GM12878 (cell line): Measurements from ENCODE around the gene MPP1. TPM values are rescaled to one million over a fixed set of nuclear protein-coding genes. Genes with fewer than 3 reads are reported as not detected.

ENCODE experiments used
- ATAC-seq: fragments of 200-7000 bp; cut with Tn5 transposase; 3 replicates; pipeline ENCODE4 v1.9.1; 2020; ENCODE audit warnings: mild to moderate bottlenecking, moderate library complexity
- BruUV-seq: library from RNA; stranded (reverse); fragments of 400-500 nt; replicated peaks from 2 replicates; lab custom pipeline; 2021; lab: Mats Ljungman, UMichigan
- CTCF ChIA-PET: fragments of 300-600 bp; sonication (Branson Sonifier 250); formaldehyde crosslinking; extraction: SDS; loops from one replicate; lab custom pipeline; 2021; ENCODE audit warnings: inconsistent platforms; lab: Yijun Ruan, JAX
- POLR2A ChIA-PET: fragments of 350-600 bp; formaldehyde crosslinking; extraction: SDS; loops from one replicate; lab custom pipeline; 2021; ENCODE audit warnings: inconsistent platforms; lab: Charles Lee
- RAD21 ChIA-PET: fragments of 300-600 bp; sonication (Branson Sonifier 250); formaldehyde crosslinking; loops from one replicate; lab custom pipeline; 2023; ENCODE audit warnings: antibody characterized with exemption; ENCODE audit not compliant: unreplicated experiment; lab: Charles Lee
- SMC1A ChIA-PET: fragments of 300-600 bp; sonication (Branson Sonifier 250); formaldehyde crosslinking; loops from one replicate; lab custom pipeline; 2023; ENCODE audit not compliant: unreplicated experiment, uncharacterized antibody; lab: Charles Lee
- DNase-seq: peaks from one replicate; pipeline ENCODE4 v3.0.0-alpha.2; 2011; ENCODE audit warnings: low read depth, low spot score
- FAIRE-seq: peaks from 3 replicates; lab custom pipeline; 2011; peaks lifted over from hg19 to GRCh38; lab: Jason Lieb, UNC
- H2AFZ ChIP-seq: 2 replicates; pipeline ENCODE4 v1.6.0; 2011; ENCODE audit warnings: low read depth, low read length, control low read depth; ENCODE audit not compliant: control insufficient read depth
- H3K27ac ChIP-seq: 2 replicates; pipeline ENCODE4 v1.5.1; 2011; ENCODE audit warnings: control low read depth; ENCODE audit not compliant: control insufficient read depth, insufficient read depth
- H3K27me3 ChIP-seq, 2 experiments: replicated peaks in 1 of 2; 2 replicates each; pipeline versions ENCODE4 v1.6.0 to v1.6.1; 2011; ENCODE audit warnings: low read length in 1 of 2; ENCODE audit not compliant: control insufficient read depth in 2 of 2, insufficient read depth in 2 of 2
- H3K36me3 ChIP-seq, 2 experiments: 2 replicates each; pipeline ENCODE4 v1.5.1; 2011; ENCODE audit warnings: low read length in 1 of 2; ENCODE audit not compliant: control insufficient read depth in 2 of 2, insufficient read depth in 2 of 2
- H3K4me1 ChIP-seq: 2 replicates; pipeline ENCODE4 v1.6.1; 2011; ENCODE audit warnings: mild to moderate bottlenecking, low read length, moderate library complexity, mixed read lengths; ENCODE audit not compliant: control insufficient read depth, insufficient read depth
- H3K4me2 ChIP-seq: 2 replicates; pipeline ENCODE4 v1.6.0; 2011; ENCODE audit warnings: control low read depth; ENCODE audit not compliant: control insufficient read depth, insufficient read depth
- H3K4me3 ChIP-seq: fragments of 200-600 bp; sonication (generic); 2 replicates; pipeline ENCODE4 v1.5.1; 2016
- H3K79me2 ChIP-seq: 2 replicates; pipeline ENCODE4 v1.6.0; 2011; ENCODE audit warnings: low read length; ENCODE audit not compliant: control insufficient read depth, insufficient read depth
- H3K9ac ChIP-seq: 2 replicates; pipeline ENCODE4 v1.8.0; 2011; ENCODE audit warnings: low read length, control low read depth, mixed read lengths; ENCODE audit not compliant: control insufficient read depth, insufficient read depth
- H3K9me3 ChIP-seq: replicated peaks from 3 replicates; pipeline ENCODE4 v1.5.1; 2011; ENCODE audit warnings: mild to moderate bottlenecking, low read length; ENCODE audit not compliant: control insufficient read depth, insufficient read depth
- H4K20me1 ChIP-seq: 2 replicates; pipeline ENCODE4 v1.6.0; 2011; ENCODE audit not compliant: control insufficient read depth, insufficient read depth
- BMI1 ChIP-seq: fragments of 450-650 bp; IDR thresholded peaks from 2 replicates; pipeline ENCODE4 v1.6.1; 2016; ENCODE audit warnings: mild to moderate bottlenecking, moderate library complexity, borderline replicate concordance
- CHD4 ChIP-seq: fragments of 200-600 bp; sonication (generic); IDR thresholded peaks from 2 replicates; pipeline ENCODE4 v1.6.1; 2016; ENCODE audit warnings: mild to moderate bottlenecking
- CTCF ChIP-seq, 3 experiments: IDR thresholded peaks in 2 of 3; conservative IDR thresholded peaks in 1 of 3; 2 replicates each; pipeline ENCODE4 v1.5.1; 2011; ENCODE audit warnings: low read depth in 3 of 3, low read length in 3 of 3, mild to moderate bottlenecking in 3 of 3, control low read depth in 2 of 3, moderate library complexity in 2 of 3, inconsistent platforms in 1 of 3, mixed read lengths in 1 of 3; ENCODE audit not compliant: control insufficient read depth in 2 of 3, insufficient read depth in 1 of 3; ENCODE audit errors: extremely low read depth in 1 of 3
- HDAC6 ChIP-seq: fragments of 200-600 bp; sonication (generic); IDR thresholded peaks from one replicate; pipeline ENCODE4 v1.8.0; 2017; ENCODE audit warnings: antibody characterized with exemption; ENCODE audit not compliant: unreplicated experiment
- MYB ChIP-seq: fragments of 150-350 bp; IDR thresholded peaks from 2 replicates; pipeline ENCODE4 v1.6.1; 2014; ENCODE audit warnings: mild to moderate bottlenecking, low read depth, low read length, borderline replicate concordance
- SREBF2 ChIP-seq: IDR thresholded peaks from 2 replicates; pipeline ENCODE4 v1.6.1; 2012; ENCODE audit warnings: mild to moderate bottlenecking, low read length
- ZNF384 ChIP-seq: IDR thresholded peaks from 2 replicates; pipeline ENCODE4 v1.6.1; 2012; ENCODE audit warnings: low read depth, mild to moderate bottlenecking, low read length, improper control_type of control experiment, borderline replicate concordance
- WGBS: methylation state at CpG from one replicate; pipeline ENCODE4 v1.1.6; 2016; ENCODE audit warnings: low lambda C conversion rate; ENCODE audit not compliant: insufficient replicate concordance, insufficient coverage; ENCODE audit errors: missing lambda C conversion rate; 5-methylcytosine and 5-hydroxymethylcytosine counted together
- in situ Hi-C: fragments of 300-500 bp; cut with MboI; formaldehyde crosslinking; loops from 9 replicates; pipeline ENCODE4 v1.14.3; 2018; ENCODE audit warnings: mixed read lengths
- intact Hi-C: fragments of 100-400 bp; cut with micrococcal nuclease; formaldehyde crosslinking; loops from one replicate; pipeline ENCODE4 v1.14.2; 2022; ENCODE audit not compliant: unreplicated experiment
- polyA plus RNA-seq, 11 experiments: library from polyadenylated mRNA; depleted of rRNA in 4 of 11; unstranded in 6 of 11; stranded (reverse) in 5 of 11; fragments of >200 nt; fragmentation: Nextera tagmentation in 4 of 11; fragmentation: Illumina TruSeq in 1 of 11; extraction: Ambion mirVana in 4 of 11; extraction: Trizol in 1 of 11; gene quantifications; 1 replicate in 1 of 11; 2 replicates in 10 of 11; pipeline versions ENCODE4 v1.2.1 to v1.2.3, GENCODE V29; 2011 to 2016; ENCODE audit warnings: inconsistent platforms in 2 of 11, missing spikeins in 2 of 11, low read depth in 1 of 11
- total RNA-seq, 4 experiments: library from RNA; depleted of rRNA in 3 of 4; stranded (reverse); fragments of >200 nt in 3 of 4; fragmentation: Illumina TruSeq in 1 of 4; extraction: Trizol in 1 of 4; gene quantifications; 2 replicates each; pipeline versions ENCODE4 v1.2.1 to v1.2.3, GENCODE V29; 2013 to 2021
- TF ChIP-seq, protein P1 (sequence below): fragments of 450-650 bp; IDR thresholded peaks from 2 replicates; pipeline ENCODE4 v1.6.1; 2017; ENCODE audit warnings: mild to moderate bottlenecking
- TF ChIP-seq, protein P2 (sequence below): fragments of 450-650 bp; IDR thresholded peaks from 2 replicates; pipeline ENCODE4 v1.6.1; 2018; ENCODE audit warnings: borderline replicate concordance, mild to moderate bottlenecking; ENCODE audit not compliant: partially characterized antibody

Gene MPP1
- total and polyA plus RNA-seq, 10 of the 15 experiments (the other 5 are each of a cell fraction or from before 2014, with no cell fraction given) = 1.9 to 20.1 (median 14.8) TPM

DNA sequence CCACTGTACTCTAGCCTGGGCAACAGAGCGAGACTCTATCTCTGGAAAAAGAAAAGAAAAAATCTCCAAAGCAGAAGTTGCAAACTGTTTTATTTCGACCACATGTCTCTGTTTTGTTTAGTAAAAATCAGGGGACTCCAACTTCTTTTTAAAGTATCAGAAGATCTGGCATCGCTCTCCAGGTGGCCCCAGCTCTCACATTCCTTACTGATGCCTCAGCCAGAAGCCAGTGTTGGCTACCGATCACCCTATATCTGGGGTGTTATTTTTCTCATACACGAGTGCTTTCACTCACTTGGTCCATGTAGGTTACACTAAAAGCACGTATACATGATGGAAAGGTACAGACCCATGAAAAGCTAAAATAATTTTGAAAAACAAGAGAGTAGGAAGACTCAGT lies 8.3 kb downstream of the MPP1 start:
- no TSS peak for BruUV-seq
- WGBS = 14% methylated on average over 6 of the region's 6 CpGs
- Histone ChIP-seq H3K79me2 (no peaks in the 10 kb centered on the region), H3K9ac (no peak overlapping the region), H3K36me3 (no peaks in the 10 kb centered on the region), H4K20me1 (no peaks in the 10 kb centered on the region), H3K9me3 (no peaks in the 10 kb centered on the region), H3K27me3 (no peaks in the 10 kb centered on the region), H3K27ac (no peak overlapping the region), H3K4me3 (no peak overlapping the region), H3K4me1 (no peaks in the 10 kb centered on the region), H3K4me2 (no peak overlapping the region), H2AFZ (no peak overlapping the region)
- CTCF ChIA-PET = interaction anchor here (0.9 to 1.0 kb wide), 2 partner anchors 16 to 42 kb away, joined by 3 to 4 read pairs; no protein-coding TSS in a partner anchor
- POLR2A ChIA-PET = no interaction called here
- in situ Hi-C loops (no loop called here), intact Hi-C loops (no loop called here)
- no peak for ATAC-seq
- SMC1A ChIA-PET = interaction anchor here (0.7 to 1.2 kb wide), 3 partner anchors 84 to 335 kb away, joined by 3 to 5 read pairs (median 3); no protein-coding TSS in a partner anchor
- TF ChIP-seq CTCF (IDR thresholded peaks at IDR 0.05 in 2 of 3, conservative IDR thresholded peaks at IDR 0.05 in 1 of 3; ENCODE audit: control insufficient read depth in 2 of 3, extremely low read depth in 1 of 3, insufficient read depth in 1 of 3, low read depth in 3 of 3, low read length in 3 of 3) (no peak), ZNF384 (no peak), CHD4 (no peak), MYB (no peak), SREBF2 (no peak), BMI1 (no peak), HDAC6 (no peak)
- TF ChIP-seq, protein P1, sequence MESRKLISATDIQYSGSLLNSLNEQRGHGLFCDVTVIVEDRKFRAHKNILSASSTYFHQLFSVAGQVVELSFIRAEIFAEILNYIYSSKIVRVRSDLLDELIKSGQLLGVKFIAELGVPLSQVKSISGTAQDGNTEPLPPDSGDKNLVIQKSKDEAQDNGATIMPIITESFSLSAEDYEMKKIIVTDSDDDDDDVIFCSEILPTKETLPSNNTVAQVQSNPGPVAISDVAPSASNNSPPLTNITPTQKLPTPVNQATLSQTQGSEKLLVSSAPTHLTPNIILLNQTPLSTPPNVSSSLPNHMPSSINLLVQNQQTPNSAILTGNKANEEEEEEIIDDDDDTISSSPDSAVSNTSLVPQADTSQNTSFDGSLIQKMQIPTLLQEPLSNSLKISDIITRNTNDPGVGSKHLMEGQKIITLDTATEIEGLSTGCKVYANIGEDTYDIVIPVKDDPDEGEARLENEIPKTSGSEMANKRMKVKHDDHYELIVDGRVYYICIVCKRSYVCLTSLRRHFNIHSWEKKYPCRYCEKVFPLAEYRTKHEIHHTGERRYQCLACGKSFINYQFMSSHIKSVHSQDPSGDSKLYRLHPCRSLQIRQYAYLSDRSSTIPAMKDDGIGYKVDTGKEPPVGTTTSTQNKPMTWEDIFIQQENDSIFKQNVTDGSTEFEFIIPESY = no peak
- TF ChIP-seq, protein P2, sequence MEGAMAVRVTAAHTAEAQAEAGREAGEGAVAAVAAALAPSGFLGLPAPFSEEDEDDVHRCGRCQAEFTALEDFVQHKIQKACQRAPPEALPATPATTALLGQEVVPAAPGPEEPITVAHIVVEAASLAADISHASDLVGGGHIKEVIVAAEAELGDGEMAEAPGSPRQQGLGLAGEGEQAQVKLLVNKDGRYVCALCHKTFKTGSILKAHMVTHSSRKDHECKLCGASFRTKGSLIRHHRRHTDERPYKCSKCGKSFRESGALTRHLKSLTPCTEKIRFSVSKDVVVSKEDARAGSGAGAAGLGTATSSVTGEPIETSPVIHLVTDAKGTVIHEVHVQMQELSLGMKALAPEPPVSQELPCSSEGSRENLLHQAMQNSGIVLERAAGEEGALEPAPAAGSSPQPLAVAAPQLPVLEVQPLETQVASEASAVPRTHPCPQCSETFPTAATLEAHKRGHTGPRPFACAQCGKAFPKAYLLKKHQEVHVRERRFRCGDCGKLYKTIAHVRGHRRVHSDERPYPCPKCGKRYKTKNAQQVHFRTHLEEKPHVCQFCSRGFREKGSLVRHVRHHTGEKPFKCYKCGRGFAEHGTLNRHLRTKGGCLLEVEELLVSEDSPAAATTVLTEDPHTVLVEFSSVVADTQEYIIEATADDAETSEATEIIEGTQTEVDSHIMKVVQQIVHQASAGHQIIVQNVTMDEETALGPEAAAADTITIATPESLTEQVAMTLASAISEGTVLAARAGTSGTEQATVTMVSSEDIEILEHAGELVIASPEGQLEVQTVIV = no peak
- no peak for FAIRE-seq
- no peak for DNase-seq
- RAD21 ChIA-PET = no interaction called here
